ENCODE data around the gene VMP1.
"Not testable (repeated sequence)": the region's sequence is repeated elsewhere in the genome, so short reads cannot be mapped to it uniquely, and the experiment has no call there.

Gene VMP1

DNA sequence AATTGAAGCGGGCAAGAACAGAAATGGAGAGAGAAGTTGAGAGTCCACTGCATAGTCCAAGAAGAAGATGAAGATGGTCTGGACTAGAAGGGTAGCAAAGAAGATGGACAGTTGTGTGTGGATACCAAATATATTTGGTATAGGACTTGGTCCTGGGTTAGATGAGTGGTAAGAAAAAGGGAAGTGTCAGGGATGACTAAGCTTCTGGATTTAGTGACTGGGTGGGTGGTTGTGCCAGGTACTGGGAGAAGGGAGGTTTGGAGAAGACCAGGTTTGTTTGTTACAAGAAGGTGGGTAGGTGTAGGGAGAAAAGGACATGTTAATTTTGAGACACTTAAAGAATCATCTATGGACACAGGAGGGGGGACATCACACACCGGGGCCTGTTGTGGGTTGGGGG lies 5.4 kb downstream of the VMP1 start:
- peak; percentile 37 for DNase-seq

DNA sequence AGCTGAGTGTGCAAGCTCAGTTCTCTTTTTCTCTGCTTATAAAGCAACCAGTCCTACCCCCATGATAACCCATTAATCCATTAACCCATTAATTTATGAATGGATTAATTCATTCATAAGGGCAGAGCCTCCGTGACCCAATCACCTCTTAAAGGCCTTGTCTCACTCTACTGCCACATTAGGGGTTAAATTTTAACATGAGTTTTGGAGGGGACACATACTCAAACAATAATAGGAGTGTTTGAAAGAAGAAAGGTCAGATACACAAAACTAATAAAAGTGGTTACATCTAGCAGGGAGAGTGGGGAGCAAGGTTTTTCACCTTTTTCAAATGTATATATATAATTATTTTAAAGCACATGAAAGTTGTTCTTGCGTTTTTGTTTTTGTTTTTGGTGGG lies 6.8 kb downstream of the VMP1 start:
- DNase-seq: no peak

DNA sequence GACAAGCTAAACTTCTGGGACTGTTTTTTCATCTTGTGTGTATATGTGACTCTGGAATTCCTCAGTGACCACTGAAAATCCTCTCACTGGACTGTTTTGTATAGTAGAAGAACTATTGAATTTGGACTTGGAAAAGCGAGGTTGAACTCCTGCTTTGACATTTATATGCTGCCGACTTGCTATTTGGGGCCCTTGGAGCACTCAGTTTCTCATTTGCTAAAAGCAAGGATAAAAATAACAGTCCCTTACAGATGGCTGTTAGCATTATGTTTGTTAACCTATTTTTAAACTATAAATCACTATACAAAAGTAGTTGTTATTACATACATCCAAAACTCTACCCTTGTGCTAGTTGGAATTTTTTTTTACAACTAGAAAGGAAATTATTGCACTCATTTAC lies 9.0 kb downstream of the VMP1 start:
- DNase-seq: no peak

DNA sequence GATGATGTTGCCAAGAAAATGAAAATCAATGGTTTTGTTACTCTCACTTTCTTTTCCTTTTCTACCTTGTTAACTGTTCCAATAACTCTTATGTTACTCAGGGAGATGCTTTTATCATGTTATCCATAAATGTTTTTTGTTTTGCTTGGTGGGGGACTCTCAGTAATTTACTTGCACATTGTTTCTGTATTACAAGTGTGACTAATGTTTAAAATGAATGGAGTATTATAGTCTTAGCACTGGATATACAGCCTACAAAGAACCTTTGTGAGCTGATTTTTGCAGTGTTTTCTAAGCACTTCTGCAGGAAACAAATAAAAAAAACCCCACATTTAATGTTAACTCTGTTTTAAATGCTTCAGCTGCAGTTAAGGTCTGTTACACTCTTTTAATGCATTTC lies 12.1 kb downstream of the VMP1 start:
- DNase-seq: no peak

DNA sequence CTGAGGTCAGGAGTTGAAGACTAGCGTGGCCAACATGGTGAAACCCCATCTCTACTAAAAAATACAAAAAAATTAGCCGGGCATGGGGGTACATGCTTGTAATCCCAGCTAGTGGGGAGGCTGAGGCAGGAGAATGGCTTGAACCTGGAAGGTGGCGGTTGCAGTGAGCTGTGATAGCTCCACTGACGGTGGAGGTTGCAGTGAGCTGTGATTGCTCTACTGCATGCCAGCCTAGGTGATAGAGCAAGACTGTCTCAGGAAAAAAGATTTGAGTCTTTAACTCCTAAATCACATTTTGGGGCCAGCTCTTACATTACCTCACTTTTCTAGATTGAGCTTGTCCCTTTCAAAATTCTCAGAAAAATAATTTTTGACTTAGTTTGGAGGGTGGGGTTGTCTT lies 15.2 kb downstream of the VMP1 start:
- no peak for DNase-seq

DNA sequence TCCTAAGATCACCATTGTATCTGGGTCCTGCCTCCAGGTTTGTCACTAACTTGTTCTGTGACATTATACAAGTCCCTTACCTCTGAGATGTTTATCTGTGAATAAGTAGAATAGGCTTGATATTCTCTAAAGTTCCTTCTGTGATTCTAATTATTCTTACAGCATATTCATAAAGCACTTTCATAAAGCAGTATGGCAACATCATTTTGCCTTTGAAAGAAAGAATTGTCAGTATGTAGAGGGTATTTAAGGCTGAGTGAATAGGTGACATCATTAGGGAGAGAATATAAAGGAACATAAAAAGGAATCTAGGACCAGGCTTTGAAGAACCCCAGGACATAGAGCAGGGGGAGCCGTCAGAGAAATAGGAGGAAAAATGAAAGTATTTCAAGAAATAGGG lies 15.6 kb downstream of the VMP1 start:
- DNase-seq: no peak

DNA sequence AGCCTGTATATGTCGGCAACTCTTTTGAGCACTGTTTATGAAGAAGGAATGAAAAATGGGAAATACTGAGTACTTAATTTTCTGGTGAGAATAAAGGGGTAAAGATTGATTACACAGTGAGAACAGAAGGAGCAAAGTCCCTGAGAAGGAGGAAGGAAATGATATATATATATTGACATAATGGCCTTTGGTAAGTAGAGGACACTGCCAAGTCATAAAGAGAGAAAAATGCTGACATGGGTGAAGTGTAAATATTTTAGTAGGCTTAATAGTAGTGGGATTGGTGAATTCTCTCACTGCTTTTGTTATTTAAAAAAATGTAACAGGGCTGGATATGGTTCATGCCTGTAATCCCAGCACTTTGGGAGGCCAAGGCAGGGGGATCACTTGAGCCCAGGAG lies 16.2 kb downstream of the VMP1 start:
- DNase-seq: no peak

DNA sequence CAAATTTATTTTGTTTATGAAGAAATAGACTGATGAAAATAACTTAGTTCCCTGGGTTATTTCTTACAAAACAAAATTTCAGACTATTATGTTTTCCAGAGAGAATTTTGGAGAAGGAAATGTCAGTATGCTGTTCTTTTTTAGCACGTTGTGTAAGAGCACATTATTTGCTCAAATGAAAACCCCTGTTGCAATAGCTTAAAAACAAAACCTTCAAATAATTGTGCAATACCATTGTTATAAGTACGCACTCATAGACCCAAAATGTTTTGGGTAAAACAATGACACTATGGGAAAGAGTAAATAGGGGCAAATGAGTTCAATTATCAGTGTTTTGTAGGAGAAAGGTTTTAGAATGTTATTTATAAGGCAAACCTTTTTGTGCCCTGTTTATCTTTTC lies 18.2 kb downstream of the VMP1 start:
- DNase-seq: peak; percentile 74

DNA sequence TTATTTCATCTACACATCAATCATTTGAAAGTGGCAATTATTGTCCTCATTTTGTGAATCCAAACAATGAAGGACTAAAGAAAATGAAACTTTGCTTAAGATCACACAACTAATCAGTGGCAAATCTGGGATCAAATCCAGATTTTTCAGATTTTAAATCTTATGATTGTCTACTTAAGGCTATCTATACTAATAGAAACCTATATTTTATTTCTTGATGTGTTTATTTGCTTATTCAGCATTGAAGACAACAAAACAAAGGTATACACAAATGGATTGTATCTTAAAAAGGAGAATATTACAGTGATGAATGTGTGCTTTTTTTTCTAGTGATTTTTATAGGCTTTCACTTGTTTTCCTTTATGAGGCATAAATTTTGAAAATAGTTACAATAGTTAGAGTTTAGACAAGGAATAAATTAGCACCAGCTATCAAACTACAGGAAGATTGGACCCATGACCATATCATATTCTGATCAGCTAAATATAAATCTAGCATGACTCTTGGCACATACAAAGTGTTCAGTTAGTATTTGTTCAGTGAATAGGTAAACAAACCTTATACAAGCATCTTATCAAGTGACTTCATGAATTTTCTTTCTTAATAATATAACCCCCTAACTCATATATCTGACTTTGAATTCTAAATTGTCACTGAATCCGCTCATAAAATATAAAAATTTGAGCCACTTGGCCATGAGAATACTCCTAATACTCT lies 20.5 kb downstream of the VMP1 start:
- no peak for DNase-seq

DNA sequence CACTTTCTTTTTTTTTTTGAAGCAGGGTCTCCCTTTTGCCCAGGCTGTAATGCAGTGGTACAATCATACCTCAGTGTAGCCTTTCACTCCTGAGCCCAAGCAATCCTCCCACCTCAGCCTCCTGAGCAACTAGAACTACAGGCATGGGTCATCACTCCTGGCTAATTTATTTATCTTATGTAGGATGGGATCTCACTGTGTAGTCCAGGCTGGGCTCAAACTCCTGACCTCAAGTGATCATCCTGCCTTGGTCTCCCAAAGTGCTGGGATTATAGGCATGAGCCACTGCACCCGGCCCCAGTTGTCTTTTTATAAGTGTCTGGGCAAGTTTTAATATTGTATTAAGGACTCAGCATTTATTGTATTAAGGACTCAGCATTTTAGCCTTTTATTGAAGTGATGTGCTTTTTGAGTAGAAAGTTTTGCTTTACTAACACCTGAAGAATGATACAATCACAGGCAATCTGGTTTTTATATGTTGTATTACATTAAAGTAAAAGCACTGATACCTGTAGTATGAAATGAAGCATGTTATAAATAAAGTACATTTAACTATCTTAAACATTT lies 22.9 kb downstream of the VMP1 start:
- no peak for DNase-seq

DNA sequence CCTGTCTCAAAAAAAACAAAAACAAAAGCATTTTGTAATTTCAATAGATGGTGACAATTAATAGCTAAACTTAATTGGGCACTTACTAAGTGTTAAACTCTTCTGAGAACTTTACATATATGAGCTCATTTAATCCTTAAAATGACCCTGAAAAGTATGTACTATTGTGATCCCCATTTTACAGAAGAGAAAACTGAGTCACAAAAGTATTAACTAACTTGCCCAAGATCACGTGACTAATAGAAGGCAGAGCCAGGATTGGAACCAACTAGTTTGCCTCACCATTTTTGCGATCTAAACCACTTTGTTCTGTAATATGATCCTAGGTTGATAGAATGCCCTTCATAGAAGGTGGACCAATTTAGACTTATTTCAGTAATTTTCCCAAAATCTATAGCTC lies 26.2 kb downstream of the VMP1 start:
- DNase-seq: no peak

DNA sequence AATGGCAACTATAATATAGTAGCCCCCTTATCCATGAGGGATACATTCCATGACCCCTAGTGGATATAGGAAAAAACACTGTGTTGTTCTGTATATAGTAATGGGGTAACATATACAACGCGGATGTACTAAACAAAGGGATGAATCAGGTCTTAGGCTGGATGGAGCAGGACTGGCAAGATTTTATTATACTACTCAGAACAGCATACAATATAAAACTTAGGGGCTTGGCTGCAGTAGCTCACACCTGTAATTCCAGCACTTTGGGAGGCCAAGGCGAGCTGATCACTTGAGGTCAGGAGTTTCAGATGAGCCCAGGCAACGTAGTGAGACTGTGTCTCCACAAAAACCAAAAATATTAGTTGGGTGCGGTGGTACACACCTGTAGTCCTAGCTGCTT lies 26.8 kb downstream of the VMP1 start:
- no peak for DNase-seq

DNA sequence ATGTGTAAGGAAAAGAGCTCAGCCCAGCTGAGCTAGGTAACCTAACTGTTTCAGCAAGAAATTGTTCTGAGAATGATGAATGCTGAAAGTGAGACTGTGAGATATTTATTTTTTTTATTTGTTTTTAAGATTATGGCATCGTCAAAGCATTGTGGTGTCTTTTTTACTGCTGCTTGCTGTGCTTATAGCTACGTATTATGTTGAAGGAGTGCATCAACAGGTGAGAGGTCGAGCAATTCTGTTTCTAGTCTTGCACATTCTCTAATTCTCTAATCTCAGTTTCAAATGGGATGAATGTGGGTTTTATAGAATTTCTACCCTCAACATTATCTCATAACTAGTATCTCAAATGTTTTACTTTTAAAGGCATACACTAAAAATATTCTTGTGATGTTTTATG lies 29.9 kb downstream of the VMP1 start:
- DNase-seq: no peak

DNA sequence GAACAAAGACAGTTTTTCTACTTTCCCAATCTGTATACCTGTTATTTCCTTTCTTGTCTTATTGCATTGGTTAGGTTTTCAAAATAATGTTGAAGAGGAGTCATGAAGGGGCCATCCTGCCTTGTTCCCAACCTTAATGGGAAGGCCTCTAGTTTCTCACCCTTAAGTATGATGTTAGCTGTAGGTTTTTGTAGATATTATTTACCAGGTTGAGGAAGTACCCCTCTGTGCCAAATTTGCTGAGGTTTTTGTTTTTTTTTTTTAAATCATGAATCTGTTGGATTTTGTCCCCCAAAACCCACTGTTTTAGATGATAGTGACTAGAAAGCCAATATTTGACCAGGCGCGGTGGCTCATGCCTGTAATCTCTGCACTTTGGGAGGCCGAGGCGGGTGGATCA lies 36.4 kb downstream of the VMP1 start:
- no peak for DNase-seq

DNA sequence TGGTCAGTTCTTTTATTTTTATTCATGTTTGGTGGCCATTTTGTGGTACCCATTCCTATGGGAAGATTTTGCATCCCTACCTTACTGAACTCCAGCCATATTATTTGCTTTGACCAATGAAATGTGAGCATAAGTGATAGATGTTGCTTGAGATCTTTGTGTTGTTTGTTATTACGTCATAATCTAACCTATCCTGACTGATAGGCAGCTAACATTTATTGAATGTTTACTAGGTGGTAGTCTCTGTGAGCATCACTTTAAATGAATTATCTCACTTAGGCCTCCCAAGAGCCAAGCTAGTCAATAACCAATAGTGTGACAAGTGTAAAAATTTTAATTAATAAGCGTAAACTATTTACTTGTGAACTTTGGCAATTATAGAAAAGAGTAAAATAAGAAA lies 37.6 kb downstream of the VMP1 start:
- no peak for DNase-seq

DNA sequence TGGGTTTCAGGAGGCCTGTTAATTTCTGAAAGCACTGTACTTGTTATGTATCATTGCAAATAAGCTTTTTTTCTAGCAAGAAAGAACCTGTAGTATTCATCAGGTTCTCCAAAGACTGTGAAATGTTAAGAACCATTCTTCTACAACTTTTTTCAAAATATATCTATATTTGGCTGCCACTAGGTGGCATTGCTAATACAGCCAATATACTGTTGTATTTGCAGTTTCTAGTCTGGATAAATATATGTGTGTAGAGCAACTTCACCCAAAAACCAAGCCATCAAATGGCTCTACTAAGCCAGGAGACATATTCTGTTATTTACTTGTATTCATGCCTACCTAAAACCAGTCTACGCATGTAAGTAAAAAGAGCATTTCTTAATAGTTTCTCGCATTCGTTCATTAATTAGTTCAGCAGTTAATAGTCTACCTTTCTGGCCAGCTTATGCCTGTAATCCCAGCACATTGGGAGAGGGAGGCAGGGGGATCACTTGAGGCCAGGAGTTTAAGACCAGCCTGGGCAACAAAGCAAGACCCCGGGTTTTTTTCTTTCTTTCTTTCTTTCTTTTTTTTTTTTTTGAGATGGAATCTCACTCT lies 39.5 kb downstream of the VMP1 start:
- peak; percentile 80 for DNase-seq

DNA sequence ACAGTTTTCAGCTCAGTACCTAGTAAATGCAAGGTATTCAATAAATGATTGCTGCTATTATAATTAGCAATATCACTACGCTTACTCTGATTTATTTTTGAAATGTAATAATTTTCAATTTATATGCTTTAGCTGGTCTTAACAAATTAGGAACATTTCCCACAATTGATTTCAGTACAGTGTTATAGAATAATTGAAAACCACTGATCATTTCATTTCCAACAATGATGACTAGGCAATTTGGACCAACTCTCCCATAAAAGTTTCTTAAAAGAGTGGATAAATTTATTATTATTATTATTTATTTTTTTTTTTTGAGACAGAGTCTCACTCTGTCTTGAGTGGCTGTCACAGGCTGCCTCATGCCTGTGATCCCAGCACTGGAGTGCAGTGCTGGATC lies 41.1 kb downstream of the VMP1 start:
- DNase-seq: no peak

DNA sequence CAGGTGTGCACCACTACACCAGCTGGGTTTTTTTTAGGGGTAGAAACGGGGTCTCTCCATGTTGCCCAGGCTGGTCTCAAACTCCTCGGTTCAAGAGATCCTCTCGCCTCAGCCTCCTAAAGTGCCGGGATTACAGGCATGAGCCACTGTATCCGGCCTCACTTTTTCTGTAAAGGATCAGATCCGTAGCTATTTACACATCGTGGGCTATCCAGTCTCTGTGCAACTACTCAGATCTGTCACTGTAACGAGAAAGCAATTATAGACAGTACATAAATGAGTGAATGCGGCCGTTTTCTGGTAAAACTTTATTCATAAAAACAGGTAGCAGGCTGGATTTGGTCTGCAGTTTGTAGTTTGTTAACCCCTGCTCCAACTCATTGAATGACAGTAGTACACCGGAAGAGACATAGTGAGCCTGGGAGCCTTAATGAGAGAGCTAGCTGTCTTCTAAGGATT lies 44.5 kb downstream of the VMP1 start:
- no peak for DNase-seq

DNA sequence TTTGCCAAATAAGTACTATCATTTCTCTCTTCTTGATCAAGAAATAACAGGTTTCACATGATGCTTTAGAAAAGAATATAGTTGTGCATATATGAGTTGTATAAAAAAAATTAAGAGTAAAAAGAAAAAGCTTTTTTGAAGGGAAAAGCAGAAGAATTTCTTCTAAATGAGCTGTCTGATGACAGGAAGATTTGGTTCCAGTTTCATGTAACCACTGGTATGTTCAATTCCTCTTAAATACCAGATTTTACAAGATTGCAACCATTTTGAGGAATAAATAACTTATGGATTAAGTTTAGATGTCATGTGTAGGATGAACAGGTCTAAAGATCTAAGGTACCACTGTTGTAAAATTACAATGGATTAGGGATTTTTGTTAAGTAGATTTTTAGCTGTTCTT lies 45.0 kb downstream of the VMP1 start:
- DNase-seq: no peak

DNA sequence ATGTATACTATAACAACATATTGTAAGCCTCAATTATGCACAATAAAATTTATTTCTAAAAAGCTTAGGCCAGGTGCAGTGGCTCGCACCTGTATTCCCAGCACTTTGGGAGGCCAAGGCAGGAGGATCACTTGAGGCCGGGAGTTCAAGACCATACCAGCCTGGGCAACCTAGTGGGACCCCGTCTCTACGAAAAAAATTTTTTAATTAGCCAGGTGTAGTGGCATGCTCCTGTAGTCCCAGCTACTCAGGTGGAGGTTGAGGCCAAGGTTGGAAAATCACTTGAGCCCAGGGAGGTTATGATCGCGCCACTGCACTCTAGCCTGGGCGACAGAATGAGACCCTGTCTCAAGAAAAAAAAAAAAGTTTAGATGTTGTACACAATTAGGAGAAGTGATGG lies 45.5 kb downstream of the VMP1 start:
- DNase-seq: no peak

DNA sequence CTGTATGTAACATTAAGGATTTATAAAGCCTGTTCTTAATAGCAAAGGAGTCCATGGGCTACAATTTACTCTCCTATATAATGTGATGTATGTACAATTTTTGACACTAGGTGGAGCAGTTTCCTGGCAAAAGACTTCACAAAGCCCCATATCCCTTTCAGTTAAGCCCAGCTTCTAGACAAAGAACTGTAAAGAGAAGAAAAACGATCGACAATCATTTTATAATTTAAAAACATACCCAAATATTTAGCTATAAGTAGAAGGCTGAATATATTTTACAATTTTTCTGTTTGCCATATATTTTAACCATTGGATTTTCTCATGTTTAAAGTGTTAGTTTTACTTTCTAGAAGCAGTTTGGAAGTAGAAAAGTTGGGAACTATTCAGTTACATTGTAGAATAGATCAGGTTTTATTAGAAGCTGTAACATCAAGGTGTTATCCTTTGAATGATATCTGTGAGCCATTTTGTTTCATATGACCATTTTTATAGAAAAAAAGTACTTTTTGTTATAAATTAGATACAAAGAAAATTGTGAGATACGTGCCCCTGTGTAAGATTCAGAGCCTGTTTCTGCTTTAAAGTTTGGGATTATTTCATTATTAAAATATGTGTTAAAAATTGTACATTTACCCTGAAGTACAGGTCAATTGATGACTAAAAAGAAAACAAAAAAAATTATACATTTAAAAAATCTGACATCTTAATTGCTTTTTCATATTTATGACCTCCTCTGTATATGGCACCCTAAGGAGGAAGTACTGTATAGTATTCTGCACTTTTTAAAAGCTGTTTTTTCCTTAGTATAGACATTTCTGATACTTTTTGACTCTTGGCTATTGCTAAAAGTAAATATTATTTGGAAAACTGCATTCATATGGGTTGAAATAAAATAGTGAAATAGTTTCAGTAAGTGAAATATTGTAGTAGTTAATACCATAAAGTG lies 46.3 kb downstream of the VMP1 start:
- peak; percentile 95 for DNase-seq

DNA sequence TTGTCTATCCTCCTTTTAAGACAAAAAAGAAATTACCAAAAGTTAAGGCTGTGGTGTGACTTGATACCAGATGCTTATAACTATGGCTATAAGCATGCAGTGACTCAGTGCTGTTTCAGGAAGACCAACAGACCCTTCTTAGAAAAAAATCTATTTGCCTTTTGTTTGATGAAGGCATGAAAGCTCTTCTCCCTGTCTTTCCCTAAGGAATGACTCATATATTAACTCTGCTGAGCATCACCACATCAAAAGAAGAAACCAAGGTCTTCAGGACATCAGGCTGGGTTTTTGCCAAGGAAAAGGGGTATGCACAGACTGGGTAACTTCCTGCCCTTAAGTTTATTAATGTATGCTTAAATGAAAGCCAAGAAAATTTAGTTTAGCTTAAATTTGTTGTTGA lies 47.1 kb downstream of the VMP1 start:
- peak; percentile 25 for DNase-seq

DNA sequence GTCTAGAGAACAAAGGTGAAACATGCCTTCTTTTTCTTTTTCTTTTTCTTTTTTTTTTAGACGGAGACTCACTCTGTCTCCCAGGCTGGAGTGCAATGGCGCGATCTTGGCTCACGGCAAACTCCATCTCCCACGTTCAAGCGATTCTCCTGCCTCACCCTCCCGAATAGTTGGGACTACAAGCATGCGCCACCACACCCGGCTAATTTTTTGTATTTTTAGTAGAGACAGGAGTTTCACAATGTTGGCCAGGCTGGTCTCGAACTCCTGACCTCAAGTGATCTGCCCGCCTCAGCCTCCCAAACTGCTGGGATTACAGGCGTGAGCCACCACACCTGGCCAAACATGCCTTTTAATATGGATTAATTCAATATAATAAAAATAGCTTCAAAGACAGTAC lies 47.6 kb downstream of the VMP1 start:
- not testable (repeated sequence) for DNase-seq

Measured in hematopoietic multipotent progenitor cell treated with erythropoietin and hydrocortisone succinate and interleukin-3 and kit ligand, for 4 days (in vitro differentiated cells).